WTC11 (cell line): ENCODE data around the gene RARA. TPM values are rescaled to one million over a fixed set of nuclear protein-coding genes. Genes with fewer than 3 reads are reported as not detected.
A peak's percentile ranks its signal among the peaks of the same experiment; 100 is the strongest.

ENCODE experiments used
- ATF1 ChIP-seq: sonication (generic); formaldehyde crosslinking; IDR thresholded peaks from 2 replicates; pipeline ENCODE4 v1.8.1; 2023; ENCODE audit warnings: mild to moderate bottlenecking, moderate library complexity, missing genetic modification reagents
- CREB1 ChIP-seq: sonication (generic); formaldehyde crosslinking; IDR thresholded peaks from 2 replicates; pipeline ENCODE4 v1.8.0; 2023; ENCODE audit warnings: mild to moderate bottlenecking, missing genetic modification reagents
- ELF4 ChIP-seq: sonication (generic); formaldehyde crosslinking; IDR thresholded peaks from 2 replicates; pipeline ENCODE4 v1.8.1; 2022; ENCODE audit warnings: low read depth, mild to moderate bottlenecking, moderate library complexity, missing genetic modification reagents
- FOXP1 ChIP-seq: sonication (generic); formaldehyde crosslinking; IDR thresholded peaks from 2 replicates; pipeline ENCODE4 v1.8.0; 2022; ENCODE audit warnings: missing genetic modification reagents, mild to moderate bottlenecking, moderate library complexity, borderline replicate concordance
- GRHL2 ChIP-seq: fragments of 250-450 bp; sonication (Bioruptor Pico); IDR thresholded peaks from 2 replicates; pipeline ENCODE4 v1.8.0; 2022; ENCODE audit warnings: mild to moderate bottlenecking, moderate library complexity; ENCODE audit not compliant: insufficient replicate concordance, severe bottlenecking
- SMAD4 ChIP-seq: sonication (generic); formaldehyde crosslinking; IDR thresholded peaks from 2 replicates; pipeline ENCODE4 v1.8.0; 2022; ENCODE audit warnings: mild to moderate bottlenecking, missing genetic modification reagents
- SOX15 ChIP-seq: fragments of 250-450 bp; sonication (Bioruptor Pico); IDR thresholded peaks from 2 replicates; pipeline ENCODE4 v1.9.0; 2021; ENCODE audit warnings: mild to moderate bottlenecking
- SP1 ChIP-seq: sonication (generic); formaldehyde crosslinking; conservative IDR thresholded peaks from 2 replicates; pipeline ENCODE4 v1.8.1; 2022; ENCODE audit warnings: missing genetic modification reagents
- ZNF263 ChIP-seq: sonication (generic); formaldehyde crosslinking; IDR thresholded peaks from 2 replicates; pipeline ENCODE4 v1.8.1; 2022; ENCODE audit warnings: low read depth, mild to moderate bottlenecking, moderate library complexity, missing genetic modification reagents
- ZNF416 ChIP-seq: fragments of 250-450 bp; sonication (Bioruptor Pico); IDR thresholded peaks from 2 replicates; pipeline ENCODE4 v1.9.0; 2021; ENCODE audit warnings: mild to moderate bottlenecking, inconsistent platforms
- total RNA-seq: library from RNA; stranded (reverse); gene quantifications from 3 replicates; pipeline ENCODE4 v1.2.3, GENCODE V29; 2021
- TF ChIP-seq, protein P1 (sequence below): sonication (generic); formaldehyde crosslinking; IDR thresholded peaks from 2 replicates; pipeline ENCODE4 v1.8.0; 2023; ENCODE audit warnings: missing genetic modification reagents, mild to moderate bottlenecking, borderline replicate concordance
- TF ChIP-seq, protein P2 (sequence below): sonication (generic); formaldehyde crosslinking; IDR thresholded peaks from 2 replicates; pipeline ENCODE4 v1.8.1; 2023; ENCODE audit warnings: mild to moderate bottlenecking, missing genetic modification reagents, moderate library complexity
- TF ChIP-seq, protein P3 (sequence below): sonication (generic); formaldehyde crosslinking; IDR thresholded peaks from 2 replicates; pipeline ENCODE4 v1.8.0; 2023; ENCODE audit warnings: mild to moderate bottlenecking, missing genetic modification reagents
- TF ChIP-seq, protein P4 (sequence below): sonication (generic); formaldehyde crosslinking; IDR thresholded peaks from 2 replicates; pipeline ENCODE4 v1.8.0; 2023; ENCODE audit warnings: missing genetic modification reagents
- TF ChIP-seq, protein P5 (sequence below): sonication (generic); formaldehyde crosslinking; conservative IDR thresholded peaks from 2 replicates; pipeline ENCODE4 v1.8.1; 2023; ENCODE audit warnings: mild to moderate bottlenecking, low read depth, missing genetic modification reagents, moderate library complexity
- TF ChIP-seq, protein P6 (sequence below): sonication (generic); formaldehyde crosslinking; IDR thresholded peaks from 2 replicates; pipeline ENCODE4 v1.8.1; 2023; ENCODE audit warnings: mild to moderate bottlenecking, missing genetic modification reagents, borderline replicate concordance
- TF ChIP-seq, protein P7 (sequence below): sonication (generic); formaldehyde crosslinking; IDR thresholded peaks from 2 replicates; pipeline ENCODE4 v1.8.1; 2022; ENCODE audit warnings: missing genetic modification reagents, borderline replicate concordance
- TF ChIP-seq, protein P8 (sequence below): sonication (generic); formaldehyde crosslinking; IDR thresholded peaks from 2 replicates; pipeline ENCODE4 v1.8.0; 2022; ENCODE audit warnings: missing genetic modification reagents

The RARA gene
- total RNA-seq, 1 experiment from 2014 or later = 20.7 TPM

DNA sequence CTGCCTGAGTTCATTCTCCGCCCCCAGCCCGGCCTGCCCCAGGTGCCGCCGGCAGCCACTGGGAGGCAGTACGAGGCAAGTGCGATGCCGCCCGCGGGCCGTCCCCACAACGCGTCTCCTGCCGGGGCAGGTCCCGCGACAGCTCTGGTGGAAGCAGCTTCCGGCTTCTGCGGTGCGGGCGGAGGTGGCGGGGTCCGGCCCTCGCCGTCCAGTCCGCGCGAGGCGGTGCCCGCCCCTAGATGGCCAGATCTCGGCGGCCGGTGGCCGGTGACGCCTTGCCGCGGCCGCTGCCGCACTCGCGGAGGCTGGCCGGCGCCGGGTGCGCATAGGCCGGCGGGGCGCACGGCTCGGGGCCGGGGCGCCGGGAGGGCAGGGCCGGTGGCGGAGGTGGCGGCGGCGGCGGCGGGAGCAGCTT is 53.7 kb downstream of the RARA start (continued):
- TF ChIP-seq, protein P1, sequence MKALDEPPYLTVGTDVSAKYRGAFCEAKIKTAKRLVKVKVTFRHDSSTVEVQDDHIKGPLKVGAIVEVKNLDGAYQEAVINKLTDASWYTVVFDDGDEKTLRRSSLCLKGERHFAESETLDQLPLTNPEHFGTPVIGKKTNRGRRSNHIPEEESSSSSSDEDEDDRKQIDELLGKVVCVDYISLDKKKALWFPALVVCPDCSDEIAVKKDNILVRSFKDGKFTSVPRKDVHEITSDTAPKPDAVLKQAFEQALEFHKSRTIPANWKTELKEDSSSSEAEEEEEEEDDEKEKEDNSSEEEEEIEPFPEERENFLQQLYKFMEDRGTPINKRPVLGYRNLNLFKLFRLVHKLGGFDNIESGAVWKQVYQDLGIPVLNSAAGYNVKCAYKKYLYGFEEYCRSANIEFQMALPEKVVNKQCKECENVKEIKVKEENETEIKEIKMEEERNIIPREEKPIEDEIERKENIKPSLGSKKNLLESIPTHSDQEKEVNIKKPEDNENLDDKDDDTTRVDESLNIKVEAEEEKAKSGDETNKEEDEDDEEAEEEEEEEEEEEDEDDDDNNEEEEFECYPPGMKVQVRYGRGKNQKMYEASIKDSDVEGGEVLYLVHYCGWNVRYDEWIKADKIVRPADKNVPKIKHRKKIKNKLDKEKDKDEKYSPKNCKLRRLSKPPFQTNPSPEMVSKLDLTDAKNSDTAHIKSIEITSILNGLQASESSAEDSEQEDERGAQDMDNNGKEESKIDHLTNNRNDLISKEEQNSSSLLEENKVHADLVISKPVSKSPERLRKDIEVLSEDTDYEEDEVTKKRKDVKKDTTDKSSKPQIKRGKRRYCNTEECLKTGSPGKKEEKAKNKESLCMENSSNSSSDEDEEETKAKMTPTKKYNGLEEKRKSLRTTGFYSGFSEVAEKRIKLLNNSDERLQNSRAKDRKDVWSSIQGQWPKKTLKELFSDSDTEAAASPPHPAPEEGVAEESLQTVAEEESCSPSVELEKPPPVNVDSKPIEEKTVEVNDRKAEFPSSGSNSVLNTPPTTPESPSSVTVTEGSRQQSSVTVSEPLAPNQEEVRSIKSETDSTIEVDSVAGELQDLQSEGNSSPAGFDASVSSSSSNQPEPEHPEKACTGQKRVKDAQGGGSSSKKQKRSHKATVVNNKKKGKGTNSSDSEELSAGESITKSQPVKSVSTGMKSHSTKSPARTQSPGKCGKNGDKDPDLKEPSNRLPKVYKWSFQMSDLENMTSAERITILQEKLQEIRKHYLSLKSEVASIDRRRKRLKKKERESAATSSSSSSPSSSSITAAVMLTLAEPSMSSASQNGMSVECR (CRISPR knock-in tag) = peak; percentile 38; the same call in 1 of the 2 replicates
- no peak for TF ChIP-seq CREB1 (CRISPR knock-in tag)
- TF ChIP-seq, protein P2, sequence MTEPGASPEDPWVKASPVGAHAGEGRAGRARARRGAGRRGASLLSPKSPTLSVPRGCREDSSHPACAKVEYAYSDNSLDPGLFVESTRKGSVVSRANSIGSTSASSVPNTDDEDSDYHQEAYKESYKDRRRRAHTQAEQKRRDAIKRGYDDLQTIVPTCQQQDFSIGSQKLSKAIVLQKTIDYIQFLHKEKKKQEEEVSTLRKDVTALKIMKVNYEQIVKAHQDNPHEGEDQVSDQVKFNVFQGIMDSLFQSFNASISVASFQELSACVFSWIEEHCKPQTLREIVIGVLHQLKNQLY = no peak
- TF ChIP-seq, protein P3, sequence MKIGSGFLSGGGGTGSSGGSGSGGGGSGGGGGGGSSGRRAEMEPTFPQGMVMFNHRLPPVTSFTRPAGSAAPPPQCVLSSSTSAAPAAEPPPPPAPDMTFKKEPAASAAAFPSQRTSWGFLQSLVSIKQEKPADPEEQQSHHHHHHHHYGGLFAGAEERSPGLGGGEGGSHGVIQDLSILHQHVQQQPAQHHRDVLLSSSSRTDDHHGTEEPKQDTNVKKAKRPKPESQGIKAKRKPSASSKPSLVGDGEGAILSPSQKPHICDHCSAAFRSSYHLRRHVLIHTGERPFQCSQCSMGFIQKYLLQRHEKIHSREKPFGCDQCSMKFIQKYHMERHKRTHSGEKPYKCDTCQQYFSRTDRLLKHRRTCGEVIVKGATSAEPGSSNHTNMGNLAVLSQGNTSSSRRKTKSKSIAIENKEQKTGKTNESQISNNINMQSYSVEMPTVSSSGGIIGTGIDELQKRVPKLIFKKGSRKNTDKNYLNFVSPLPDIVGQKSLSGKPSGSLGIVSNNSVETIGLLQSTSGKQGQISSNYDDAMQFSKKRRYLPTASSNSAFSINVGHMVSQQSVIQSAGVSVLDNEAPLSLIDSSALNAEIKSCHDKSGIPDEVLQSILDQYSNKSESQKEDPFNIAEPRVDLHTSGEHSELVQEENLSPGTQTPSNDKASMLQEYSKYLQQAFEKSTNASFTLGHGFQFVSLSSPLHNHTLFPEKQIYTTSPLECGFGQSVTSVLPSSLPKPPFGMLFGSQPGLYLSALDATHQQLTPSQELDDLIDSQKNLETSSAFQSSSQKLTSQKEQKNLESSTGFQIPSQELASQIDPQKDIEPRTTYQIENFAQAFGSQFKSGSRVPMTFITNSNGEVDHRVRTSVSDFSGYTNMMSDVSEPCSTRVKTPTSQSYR (CRISPR knock-in tag) = no peak
- TF ChIP-seq SOX15 (CRISPR knock-in tag) = no peak
- no peak for TF ChIP-seq FOXP1 (CRISPR knock-in tag)
- no peak for TF ChIP-seq ZNF263 (CRISPR knock-in tag)
- no peak for TF ChIP-seq ATF1
- TF ChIP-seq, protein P4, sequence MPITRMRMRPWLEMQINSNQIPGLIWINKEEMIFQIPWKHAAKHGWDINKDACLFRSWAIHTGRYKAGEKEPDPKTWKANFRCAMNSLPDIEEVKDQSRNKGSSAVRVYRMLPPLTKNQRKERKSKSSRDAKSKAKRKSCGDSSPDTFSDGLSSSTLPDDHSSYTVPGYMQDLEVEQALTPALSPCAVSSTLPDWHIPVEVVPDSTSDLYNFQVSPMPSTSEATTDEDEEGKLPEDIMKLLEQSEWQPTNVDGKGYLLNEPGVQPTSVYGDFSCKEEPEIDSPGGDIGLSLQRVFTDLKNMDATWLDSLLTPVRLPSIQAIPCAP (CRISPR knock-in tag) = no peak
- no peak for TF ChIP-seq ZNF416 (CRISPR knock-in tag)
- TF ChIP-seq GRHL2 (CRISPR knock-in tag) = no peak
- no peak for TF ChIP-seq ELF4 (CRISPR knock-in tag)
- TF ChIP-seq, protein P5, sequence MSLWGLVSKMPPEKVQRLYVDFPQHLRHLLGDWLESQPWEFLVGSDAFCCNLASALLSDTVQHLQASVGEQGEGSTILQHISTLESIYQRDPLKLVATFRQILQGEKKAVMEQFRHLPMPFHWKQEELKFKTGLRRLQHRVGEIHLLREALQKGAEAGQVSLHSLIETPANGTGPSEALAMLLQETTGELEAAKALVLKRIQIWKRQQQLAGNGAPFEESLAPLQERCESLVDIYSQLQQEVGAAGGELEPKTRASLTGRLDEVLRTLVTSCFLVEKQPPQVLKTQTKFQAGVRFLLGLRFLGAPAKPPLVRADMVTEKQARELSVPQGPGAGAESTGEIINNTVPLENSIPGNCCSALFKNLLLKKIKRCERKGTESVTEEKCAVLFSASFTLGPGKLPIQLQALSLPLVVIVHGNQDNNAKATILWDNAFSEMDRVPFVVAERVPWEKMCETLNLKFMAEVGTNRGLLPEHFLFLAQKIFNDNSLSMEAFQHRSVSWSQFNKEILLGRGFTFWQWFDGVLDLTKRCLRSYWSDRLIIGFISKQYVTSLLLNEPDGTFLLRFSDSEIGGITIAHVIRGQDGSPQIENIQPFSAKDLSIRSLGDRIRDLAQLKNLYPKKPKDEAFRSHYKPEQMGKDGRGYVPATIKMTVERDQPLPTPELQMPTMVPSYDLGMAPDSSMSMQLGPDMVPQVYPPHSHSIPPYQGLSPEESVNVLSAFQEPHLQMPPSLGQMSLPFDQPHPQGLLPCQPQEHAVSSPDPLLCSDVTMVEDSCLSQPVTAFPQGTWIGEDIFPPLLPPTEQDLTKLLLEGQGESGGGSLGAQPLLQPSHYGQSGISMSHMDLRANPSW (CRISPR knock-in tag) = 0 out of 2 replicates have a peak, but pooled peaks have one; percentile 33
- TF ChIP-seq SMAD4 = no peak
- TF ChIP-seq, protein P6, sequence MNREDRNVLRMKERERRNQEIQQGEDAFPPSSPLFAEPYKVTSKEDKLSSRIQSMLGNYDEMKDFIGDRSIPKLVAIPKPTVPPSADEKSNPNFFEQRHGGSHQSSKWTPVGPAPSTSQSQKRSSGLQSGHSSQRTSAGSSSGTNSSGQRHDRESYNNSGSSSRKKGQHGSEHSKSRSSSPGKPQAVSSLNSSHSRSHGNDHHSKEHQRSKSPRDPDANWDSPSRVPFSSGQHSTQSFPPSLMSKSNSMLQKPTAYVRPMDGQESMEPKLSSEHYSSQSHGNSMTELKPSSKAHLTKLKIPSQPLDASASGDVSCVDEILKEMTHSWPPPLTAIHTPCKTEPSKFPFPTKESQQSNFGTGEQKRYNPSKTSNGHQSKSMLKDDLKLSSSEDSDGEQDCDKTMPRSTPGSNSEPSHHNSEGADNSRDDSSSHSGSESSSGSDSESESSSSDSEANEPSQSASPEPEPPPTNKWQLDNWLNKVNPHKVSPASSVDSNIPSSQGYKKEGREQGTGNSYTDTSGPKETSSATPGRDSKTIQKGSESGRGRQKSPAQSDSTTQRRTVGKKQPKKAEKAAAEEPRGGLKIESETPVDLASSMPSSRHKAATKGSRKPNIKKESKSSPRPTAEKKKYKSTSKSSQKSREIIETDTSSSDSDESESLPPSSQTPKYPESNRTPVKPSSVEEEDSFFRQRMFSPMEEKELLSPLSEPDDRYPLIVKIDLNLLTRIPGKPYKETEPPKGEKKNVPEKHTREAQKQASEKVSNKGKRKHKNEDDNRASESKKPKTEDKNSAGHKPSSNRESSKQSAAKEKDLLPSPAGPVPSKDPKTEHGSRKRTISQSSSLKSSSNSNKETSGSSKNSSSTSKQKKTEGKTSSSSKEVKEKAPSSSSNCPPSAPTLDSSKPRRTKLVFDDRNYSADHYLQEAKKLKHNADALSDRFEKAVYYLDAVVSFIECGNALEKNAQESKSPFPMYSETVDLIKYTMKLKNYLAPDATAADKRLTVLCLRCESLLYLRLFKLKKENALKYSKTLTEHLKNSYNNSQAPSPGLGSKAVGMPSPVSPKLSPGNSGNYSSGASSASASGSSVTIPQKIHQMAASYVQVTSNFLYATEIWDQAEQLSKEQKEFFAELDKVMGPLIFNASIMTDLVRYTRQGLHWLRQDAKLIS = no peak
- peak; percentile 74 for TF ChIP-seq SP1
- TF ChIP-seq, protein P7, sequence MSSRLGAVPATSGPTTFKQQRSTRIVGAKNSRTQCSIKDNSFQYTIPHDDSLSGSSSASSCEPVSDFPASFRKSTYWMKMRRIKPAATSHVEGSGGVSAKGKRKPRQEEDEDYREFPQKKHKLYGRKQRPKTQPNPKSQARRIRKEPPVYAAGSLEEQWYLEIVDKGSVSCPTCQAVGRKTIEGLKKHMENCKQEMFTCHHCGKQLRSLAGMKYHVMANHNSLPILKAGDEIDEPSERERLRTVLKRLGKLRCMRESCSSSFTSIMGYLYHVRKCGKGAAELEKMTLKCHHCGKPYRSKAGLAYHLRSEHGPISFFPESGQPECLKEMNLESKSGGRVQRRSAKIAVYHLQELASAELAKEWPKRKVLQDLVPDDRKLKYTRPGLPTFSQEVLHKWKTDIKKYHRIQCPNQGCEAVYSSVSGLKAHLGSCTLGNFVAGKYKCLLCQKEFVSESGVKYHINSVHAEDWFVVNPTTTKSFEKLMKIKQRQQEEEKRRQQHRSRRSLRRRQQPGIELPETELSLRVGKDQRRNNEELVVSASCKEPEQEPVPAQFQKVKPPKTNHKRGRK = no peak
- TF ChIP-seq, protein P8, sequence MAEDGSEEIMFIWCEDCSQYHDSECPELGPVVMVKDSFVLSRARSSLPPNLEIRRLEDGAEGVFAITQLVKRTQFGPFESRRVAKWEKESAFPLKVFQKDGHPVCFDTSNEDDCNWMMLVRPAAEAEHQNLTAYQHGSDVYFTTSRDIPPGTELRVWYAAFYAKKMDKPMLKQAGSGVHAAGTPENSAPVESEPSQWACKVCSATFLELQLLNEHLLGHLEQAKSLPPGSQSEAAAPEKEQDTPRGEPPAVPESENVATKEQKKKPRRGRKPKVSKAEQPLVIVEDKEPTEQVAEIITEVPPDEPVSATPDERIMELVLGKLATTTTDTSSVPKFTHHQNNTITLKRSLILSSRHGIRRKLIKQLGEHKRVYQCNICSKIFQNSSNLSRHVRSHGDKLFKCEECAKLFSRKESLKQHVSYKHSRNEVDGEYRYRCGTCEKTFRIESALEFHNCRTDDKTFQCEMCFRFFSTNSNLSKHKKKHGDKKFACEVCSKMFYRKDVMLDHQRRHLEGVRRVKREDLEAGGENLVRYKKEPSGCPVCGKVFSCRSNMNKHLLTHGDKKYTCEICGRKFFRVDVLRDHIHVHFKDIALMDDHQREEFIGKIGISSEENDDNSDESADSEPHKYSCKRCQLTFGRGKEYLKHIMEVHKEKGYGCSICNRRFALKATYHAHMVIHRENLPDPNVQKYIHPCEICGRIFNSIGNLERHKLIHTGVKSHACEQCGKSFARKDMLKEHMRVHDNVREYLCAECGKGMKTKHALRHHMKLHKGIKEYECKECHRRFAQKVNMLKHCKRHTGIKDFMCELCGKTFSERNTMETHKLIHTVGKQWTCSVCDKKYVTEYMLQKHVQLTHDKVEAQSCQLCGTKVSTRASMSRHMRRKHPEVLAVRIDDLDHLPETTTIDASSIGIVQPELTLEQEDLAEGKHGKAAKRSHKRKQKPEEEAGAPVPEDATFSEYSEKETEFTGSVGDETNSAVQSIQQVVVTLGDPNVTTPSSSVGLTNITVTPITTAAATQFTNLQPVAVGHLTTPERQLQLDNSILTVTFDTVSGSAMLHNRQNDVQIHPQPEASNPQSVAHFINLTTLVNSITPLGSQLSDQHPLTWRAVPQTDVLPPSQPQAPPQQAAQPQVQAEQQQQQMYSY (CRISPR knock-in tag) = no peak
